Thyroid gland (tissue), 4 donors: ENCODE data around the gene PHF14.

ENCODE experiments used
- CTCF ChIP-seq, 6 experiments: fragments of 200-600 bp in 3 of 6; fragments of 450-650 bp in 3 of 6; sonication (generic) in 3 of 6; IDR thresholded peaks; one replicate each; pipeline ENCODE4 v1.5.1; 2016 to 2019; ENCODE audit warnings: antibody characterized with exemption in 6 of 6, mild to moderate bottlenecking in 2 of 6, inconsistent platforms in 1 of 6, moderate library complexity in 1 of 6
- POLR2A ChIP-seq, 2 donors: fragments of 450-650 bp; IDR thresholded peaks; one replicate each; pipeline ENCODE4 v1.6.1; 2017; ENCODE audit warnings: antibody characterized with exemption in 2 of 2, mild to moderate bottlenecking in 2 of 2, moderate library complexity in 1 of 2

DNA sequence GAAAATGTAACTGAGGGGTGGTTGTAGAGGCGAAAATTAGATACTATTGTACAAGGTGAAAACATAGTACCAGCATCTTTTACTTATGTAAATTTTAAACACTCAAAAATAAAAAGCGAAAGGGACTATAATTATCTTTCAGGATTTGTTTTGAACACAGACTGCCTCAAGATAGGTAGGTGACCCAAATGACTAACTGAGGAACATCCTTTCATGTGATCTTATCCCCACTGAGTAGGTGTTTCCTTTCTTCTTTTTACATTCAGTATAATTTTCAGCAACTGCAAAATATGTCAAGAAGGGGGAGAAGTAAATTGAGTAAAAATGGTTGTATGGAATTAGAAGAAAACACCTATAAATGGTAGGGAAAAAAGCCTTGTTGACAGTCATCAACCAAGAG lies 236.7 kb downstream of the PHF14 start:
- TF ChIP-seq CTCF (IDR thresholded peaks at IDR 0.05) (no peak), POLR2A (IDR thresholded peaks at IDR 0.05) (no peak)
